Tibial nerve (tissue), 3 donors: ENCODE data around the gene CORO2A.

Experiments
- CTCF ChIP-seq, 5 experiments: fragments of 200-600 bp in 3 of 5; fragments of 450-650 bp in 2 of 5; sonication (generic) in 3 of 5; IDR thresholded peaks; one replicate each; pipeline ENCODE4 v1.5.1; 2016 to 2019; ENCODE audit warnings: antibody characterized with exemption in 5 of 5, mild to moderate bottlenecking in 3 of 5, moderate library complexity in 2 of 5
- POLR2A ChIP-seq, 2 donors: fragments of 450-650 bp; IDR thresholded peaks; one replicate each; pipeline ENCODE4 v1.6.1; 2017; ENCODE audit warnings: antibody characterized with exemption in 2 of 2, mild to moderate bottlenecking in 2 of 2, moderate library complexity in 2 of 2

DNA sequence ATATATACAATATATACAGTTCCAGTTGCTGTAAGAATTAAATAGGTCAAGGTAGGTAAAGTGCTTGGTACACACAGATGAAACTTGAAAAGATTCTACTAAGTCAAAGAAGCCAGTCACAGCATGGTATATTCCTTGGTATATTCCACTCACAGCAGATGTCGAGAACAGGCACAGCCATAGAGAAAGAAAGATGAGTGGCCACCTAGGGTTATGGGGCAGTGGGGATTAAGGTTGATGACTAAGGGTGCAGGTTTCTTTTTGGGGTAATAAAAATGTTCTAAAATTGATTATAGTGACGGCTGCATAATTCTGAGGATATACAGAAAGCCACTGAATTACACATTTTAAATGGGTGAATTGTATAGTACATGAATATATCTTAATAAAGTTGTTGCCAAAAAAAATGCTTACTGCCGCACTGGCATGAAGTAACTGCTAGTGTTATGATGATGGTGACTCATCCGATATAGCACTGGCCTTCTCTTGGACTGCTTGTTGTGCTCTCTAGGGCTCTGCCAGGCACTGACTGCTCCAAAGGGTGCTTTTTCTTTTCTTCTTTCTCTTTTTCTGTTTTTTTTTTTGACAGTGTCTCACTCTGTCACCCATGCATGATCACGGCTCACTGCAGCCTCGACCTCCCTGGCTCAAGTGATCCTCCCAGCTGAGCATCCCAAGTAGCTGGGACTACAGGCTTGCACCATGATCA is 39.5 kb upstream of the CORO2A start:
- TF ChIP-seq CTCF (IDR thresholded peaks at IDR 0.05) (no peak), POLR2A (IDR thresholded peaks at IDR 0.05) (no peak)
